ENCODE results near the gene GDF2. TPM values are rescaled to one million over a fixed set of nuclear protein-coding genes. Genes with fewer than 3 reads are reported as not detected.

Gene GDF2
- total and polyA plus RNA-seq, 2 of the 4 experiments (the other 2 are of a cell fraction) = under 0.01 TPM; not detected in 1

- no peaks in the 10 kb centered on the region for H3K79me1 ChIP-seq (ENCODE audit: low read depth in 1 of 2, low read length in 2 of 2)
- H2BK5ac ChIP-seq (ENCODE audit: low read depth, low read length, poor library complexity, severe bottlenecking) = no peak overlapping the region
- no peak overlapping the region for H2BK120ac ChIP-seq (ENCODE audit: low read depth, low read length)
- H3K4ac ChIP-seq (ENCODE audit: low read depth, low read length) = no peak overlapping the region
- no peak overlapping the region for H3K27ac ChIP-seq (ENCODE audit: insufficient read depth, low read length)
- H4K5ac ChIP-seq (ENCODE audit: low read depth, low read length) = no peak overlapping the region
- no peak overlapping the region for H3K56ac ChIP-seq (ENCODE audit: extremely low read depth, insufficient read depth, low read length)
- H3K27me3 ChIP-seq (ENCODE audit: control insufficient read depth, insufficient read depth, low read length) = peaks cover 42% of the 10 kb centered on the region
- intact Hi-C loops (cut with micrococcal nuclease) = no loop called here
- no peaks in the 10 kb centered on the region for H3K9me3 ChIP-seq (ENCODE audit: control insufficient read depth, insufficient read depth, low read length)
- DNase-seq = no peak
- TF ChIP-seq CHD1 (IDR thresholded peaks at IDR 0.05; ENCODE audit: low read depth, low read length) = no peak
- TF ChIP-seq MAFK (IDR thresholded peaks at IDR 0.05; ENCODE audit: low read depth, low read length) = no peak
- no peak for TF ChIP-seq CEBPB (IDR thresholded peaks at IDR 0.05; ENCODE audit: low read depth, low read length)
- no peak for TF ChIP-seq FOS (IDR thresholded peaks at IDR 0.05; ENCODE audit: low read depth, low read length)
- no peak for TF ChIP-seq USF2 (IDR thresholded peaks at IDR 0.05; ENCODE audit: low read depth, low read length)
- TF ChIP-seq RFX5 (IDR thresholded peaks at IDR 0.05; ENCODE audit: low read depth, low read length) = no peak
- TF ChIP-seq POLR2A (IDR thresholded peaks at IDR 0.05; ENCODE audit: low read depth, low read length) = no peak
- no peak for TF ChIP-seq NFE2L2 (IDR thresholded peaks at IDR 0.05; ENCODE audit: low read depth, low read length)
- no peak for TF ChIP-seq CTCF (conservative IDR thresholded peaks at IDR 0.05; ENCODE audit: low read depth, low read length)
- no peak for TF ChIP-seq RAD21 (IDR thresholded peaks at IDR 0.05; ENCODE audit: low read length)
- TF ChIP-seq RCOR1 (IDR thresholded peaks at IDR 0.05; ENCODE audit: insufficient replicate concordance, low read length) = no peak
- no peak for TF ChIP-seq MXI1 (IDR thresholded peaks at IDR 0.05; ENCODE audit: borderline replicate concordance, low read depth, low read length)
- TF ChIP-seq SMC3 (IDR thresholded peaks at IDR 0.05; ENCODE audit: low read depth, low read length) = no peak
- no peaks in the 10 kb centered on the region for H3K4me1 ChIP-seq (ENCODE audit: control insufficient read depth, insufficient read depth, low read length)
- in situ Hi-C loops (cut with MboI; ENCODE audit: low sequenced_read_pairs) = no loop called here
- no peak overlapping the region for H3K9ac ChIP-seq (ENCODE audit: low read depth, low read length)
- H3K14ac ChIP-seq (replicated peaks; ENCODE audit: low read depth, low read length) = no peak overlapping the region
- no peak overlapping the region for H2AK9ac ChIP-seq (replicated peaks; ENCODE audit: low read depth, low read length, poor library complexity)
- no peak overlapping the region for H2AFZ ChIP-seq (replicated peaks; ENCODE audit: low read length, poor library complexity)
- ChIA-PET CTCF (interaction anchor here (0.7 kb wide), 1 partner anchor 72 kb away, joined by 3 read pairs; no protein-coding TSS in a partner anchor), POLR2A (ENCODE audit: unreplicated experiment) (no interaction called here)
- no peak for ATAC-seq (ENCODE audit: low read depth)
- H4K8ac ChIP-seq (ENCODE audit: low read depth in 2 of 2, low read length in 2 of 2) = no peak overlapping the region
- WGBS, 2 experiments (ENCODE audit: extremely low coverage in 2 of 2, insufficient read length in 1 of 2) = 100% methylated on average over 1 of the region's 5 CpGs; no CpG with 5 or more reads in 1 of the 2 experiments
- no peaks in the 10 kb centered on the region for H4K20me1 ChIP-seq (ENCODE audit: insufficient read depth, low read length)
- no peak overlapping the region for H3K23ac ChIP-seq (ENCODE audit: low read depth, low read length)
- H2BK20ac ChIP-seq (ENCODE audit: low read depth, low read length) = no peak overlapping the region
- H2BK15ac ChIP-seq (ENCODE audit: low read depth, low read length) = no peak overlapping the region
- no TSS peak for BruUV-seq (replicated peaks)
- H3K9me1 ChIP-seq (ENCODE audit: insufficient read depth, low read length) = no peaks in the 10 kb centered on the region; the same call in 1 of the 2 replicates
- no peak overlapping the region for H3K18ac ChIP-seq (ENCODE audit: low read depth, low read length)
- no peak overlapping the region for H2AK5ac ChIP-seq (ENCODE audit: low read depth, low read length)
- H4K91ac ChIP-seq (ENCODE audit: insufficient read depth, low read depth, low read length) = no peak overlapping the region
- H3K36me3 ChIP-seq (ENCODE audit: control insufficient read depth, insufficient read depth, low read length) = no peaks in the 10 kb centered on the region
- no peak overlapping the region for H3K4me2 ChIP-seq (ENCODE audit: low read depth, low read length)
- H3K4me3 ChIP-seq (ENCODE audit: insufficient read depth, low read depth, low read length) = no peak overlapping the region
- dilution Hi-C loops (cut with HindIII; ENCODE audit: low sequenced_read_pairs, unreplicated experiment) = no loop called here
These were observed 44.0 kb downstream of the GDF2 start for GRCh38 chr10:47366181-47366631.
